Measurements from ENCODE around the gene ATP8B2.

DNA sequence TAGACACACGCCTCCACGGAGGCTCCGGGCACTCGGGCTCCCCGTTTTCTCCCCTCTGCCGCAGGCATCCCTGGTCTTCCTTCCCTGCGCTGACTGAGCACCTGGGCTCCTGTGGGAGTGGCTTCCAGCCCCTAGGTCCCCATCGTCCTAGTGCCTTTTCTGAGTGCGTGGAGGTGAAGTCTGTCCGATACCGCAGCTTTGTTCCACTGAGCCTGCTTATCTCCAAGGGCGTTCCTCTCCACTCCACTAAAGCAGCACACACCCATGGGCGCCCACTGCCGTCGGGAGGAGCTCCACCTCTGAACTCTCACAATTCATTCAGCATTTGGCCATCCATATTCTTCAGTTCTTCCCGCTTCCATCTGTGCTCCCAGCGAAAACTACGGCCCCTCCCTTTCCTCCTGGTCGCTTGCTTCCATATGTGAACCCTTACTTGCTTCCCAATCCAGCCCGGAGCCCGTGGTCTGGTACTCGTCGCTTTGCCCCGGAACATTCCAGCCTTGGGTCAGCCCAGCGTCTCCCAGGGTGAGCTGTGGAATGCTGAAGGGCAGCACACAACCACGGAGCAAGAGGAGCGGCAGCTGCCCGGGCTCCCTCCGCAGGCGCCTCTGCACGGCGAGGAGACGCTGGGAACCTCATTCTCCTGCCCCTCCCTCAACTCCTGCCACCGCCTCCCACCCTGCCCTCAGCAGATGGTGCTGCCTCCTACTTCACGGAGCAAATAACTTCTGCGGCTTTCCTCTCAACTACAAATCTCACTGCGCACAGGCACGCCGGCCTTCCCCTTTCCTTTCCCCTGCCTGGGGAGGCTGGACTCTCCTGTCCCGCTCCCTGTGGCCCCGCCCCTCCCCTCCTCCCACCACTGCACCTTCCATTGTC lies 27.5 kb downstream of the ATP8B2 start:
- TF ChIP-seq RAD21 (IDR thresholded peaks at IDR 0.05) (no peak), SP1 (IDR thresholded peaks at IDR 0.05) (no peak), TAF1 (conservative IDR thresholded peaks at IDR 0.05) (no peak), HNF4G (IDR thresholded peaks at IDR 0.05) (no peak), YY1 (IDR thresholded peaks at IDR 0.05) (peak; percentile 8), JUND (IDR thresholded peaks at IDR 0.05) (no peak), FOXA1 (IDR thresholded peaks at IDR 0.05) (no peak), HNF4A (conservative IDR thresholded peaks at IDR 0.05) (no peak), NR2F2 (IDR thresholded peaks at IDR 0.05) (no peak)
- TF ChIP-seq, protein P1, sequence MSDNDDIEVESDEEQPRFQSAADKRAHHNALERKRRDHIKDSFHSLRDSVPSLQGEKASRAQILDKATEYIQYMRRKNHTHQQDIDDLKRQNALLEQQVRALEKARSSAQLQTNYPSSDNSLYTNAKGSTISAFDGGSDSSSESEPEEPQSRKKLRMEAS (IDR thresholded peaks at IDR 0.05): no peak
- TF ChIP-seq, protein P2, sequence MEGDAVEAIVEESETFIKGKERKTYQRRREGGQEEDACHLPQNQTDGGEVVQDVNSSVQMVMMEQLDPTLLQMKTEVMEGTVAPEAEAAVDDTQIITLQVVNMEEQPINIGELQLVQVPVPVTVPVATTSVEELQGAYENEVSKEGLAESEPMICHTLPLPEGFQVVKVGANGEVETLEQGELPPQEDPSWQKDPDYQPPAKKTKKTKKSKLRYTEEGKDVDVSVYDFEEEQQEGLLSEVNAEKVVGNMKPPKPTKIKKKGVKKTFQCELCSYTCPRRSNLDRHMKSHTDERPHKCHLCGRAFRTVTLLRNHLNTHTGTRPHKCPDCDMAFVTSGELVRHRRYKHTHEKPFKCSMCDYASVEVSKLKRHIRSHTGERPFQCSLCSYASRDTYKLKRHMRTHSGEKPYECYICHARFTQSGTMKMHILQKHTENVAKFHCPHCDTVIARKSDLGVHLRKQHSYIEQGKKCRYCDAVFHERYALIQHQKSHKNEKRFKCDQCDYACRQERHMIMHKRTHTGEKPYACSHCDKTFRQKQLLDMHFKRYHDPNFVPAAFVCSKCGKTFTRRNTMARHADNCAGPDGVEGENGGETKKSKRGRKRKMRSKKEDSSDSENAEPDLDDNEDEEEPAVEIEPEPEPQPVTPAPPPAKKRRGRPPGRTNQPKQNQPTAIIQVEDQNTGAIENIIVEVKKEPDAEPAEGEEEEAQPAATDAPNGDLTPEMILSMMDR (IDR thresholded peaks at IDR 0.05; ENCODE audit: low read depth, low read length, missing input control): no peak
- TF ChIP-seq, protein P3, sequence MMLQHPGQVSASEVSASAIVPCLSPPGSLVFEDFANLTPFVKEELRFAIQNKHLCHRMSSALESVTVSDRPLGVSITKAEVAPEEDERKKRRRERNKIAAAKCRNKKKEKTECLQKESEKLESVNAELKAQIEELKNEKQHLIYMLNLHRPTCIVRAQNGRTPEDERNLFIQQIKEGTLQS (IDR thresholded peaks at IDR 0.05): no peak
- TF ChIP-seq, protein P4, sequence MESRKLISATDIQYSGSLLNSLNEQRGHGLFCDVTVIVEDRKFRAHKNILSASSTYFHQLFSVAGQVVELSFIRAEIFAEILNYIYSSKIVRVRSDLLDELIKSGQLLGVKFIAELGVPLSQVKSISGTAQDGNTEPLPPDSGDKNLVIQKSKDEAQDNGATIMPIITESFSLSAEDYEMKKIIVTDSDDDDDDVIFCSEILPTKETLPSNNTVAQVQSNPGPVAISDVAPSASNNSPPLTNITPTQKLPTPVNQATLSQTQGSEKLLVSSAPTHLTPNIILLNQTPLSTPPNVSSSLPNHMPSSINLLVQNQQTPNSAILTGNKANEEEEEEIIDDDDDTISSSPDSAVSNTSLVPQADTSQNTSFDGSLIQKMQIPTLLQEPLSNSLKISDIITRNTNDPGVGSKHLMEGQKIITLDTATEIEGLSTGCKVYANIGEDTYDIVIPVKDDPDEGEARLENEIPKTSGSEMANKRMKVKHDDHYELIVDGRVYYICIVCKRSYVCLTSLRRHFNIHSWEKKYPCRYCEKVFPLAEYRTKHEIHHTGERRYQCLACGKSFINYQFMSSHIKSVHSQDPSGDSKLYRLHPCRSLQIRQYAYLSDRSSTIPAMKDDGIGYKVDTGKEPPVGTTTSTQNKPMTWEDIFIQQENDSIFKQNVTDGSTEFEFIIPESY (IDR thresholded peaks at IDR 0.05): no peak
